ENCODE data around the gene SFXN3.

SFXN3 gene

GRCh38 chr10:101069441-101069840, 38.4 kb downstream of the SFXN3 start:
- DNase-seq (ENCODE audit: extremely low spot score), result no peak
- ChIA-PET CTCF (interaction anchor here (1.9 to 23.4 kb wide), 5 partner anchors 12 to 50 kb away, joined by 10 to 855 read pairs (median 21); partner anchors contain the start of genes PDZD7 and SFXN3), POLR2A (no interaction called here)
- no peak for TF ChIP-seq CTCF (IDR thresholded peaks at IDR 0.05; ENCODE audit: control extremely low read depth, extremely low read depth, low read depth, missing control alignments)

- TF ChIP-seq CTCF (IDR thresholded peaks at IDR 0.05; ENCODE audit: control extremely low read depth, extremely low read depth, low read depth, missing control alignments), result no peak
- CTCF ChIA-PET, result interaction anchor here (1.9 to 23.4 kb wide), 4 partner anchors 12 to 30 kb away, joined by 10 to 855 read pairs (median 36); partner anchors contain the start of genes PDZD7 and SFXN3
- POLR2A ChIA-PET, result no interaction called here
- DNase-seq (ENCODE audit: extremely low spot score), result no peak
These were observed 39.1 kb downstream of the SFXN3 start for GRCh38 chr10:101070098-101070497.

GRCh38 chr10:101071267-101071884, 40.3 kb downstream of the SFXN3 start:
- TF ChIP-seq CTCF (IDR thresholded peaks at IDR 0.05; ENCODE audit: control extremely low read depth, extremely low read depth, low read depth, missing control alignments), result no peak
- ChIA-PET CTCF (interaction anchor here (0.7 to 23.4 kb wide), 8 partner anchors 10 to 71 kb away, joined by 3 to 855 read pairs (median 4); partner anchors contain the start of genes PDZD7 and SFXN3), POLR2A (no interaction called here)
- no peak for DNase-seq (ENCODE audit: extremely low spot score)

- CTCF ChIA-PET, result interaction anchor here (0.7 to 23.4 kb wide), 8 partner anchors 10 to 70 kb away, joined by 3 to 855 read pairs (median 4); partner anchors contain the start of genes PDZD7 and SFXN3
- no peak for TF ChIP-seq CTCF (IDR thresholded peaks at IDR 0.05; ENCODE audit: control extremely low read depth, extremely low read depth, low read depth, missing control alignments)
- DNase-seq (ENCODE audit: extremely low spot score), result no peak
- POLR2A ChIA-PET, result no interaction called here
These were observed 40.9 kb downstream of the SFXN3 start for GRCh38 chr10:101071885-101072433.

- ChIA-PET POLR2A (no interaction called here), CTCF (no interaction called here)
These were observed 41.9 kb downstream of the SFXN3 start for GRCh38 chr10:101072923-101073322.

GRCh38 chr10:101073631-101074030, 42.6 kb downstream of the SFXN3 start:
- ChIA-PET CTCF (interaction anchor here (0.7 to 3.1 kb wide), 5 partner anchors 10 to 27 kb away, joined by 3 to 16 read pairs (median 4); no protein-coding TSS in a partner anchor), POLR2A (no interaction called here)
- DNase-seq (ENCODE audit: extremely low spot score), result no peak
- TF ChIP-seq CTCF (IDR thresholded peaks at IDR 0.05; ENCODE audit: control extremely low read depth, extremely low read depth, low read depth, missing control alignments), result no peak

More at GRCh38 chr10:101072923-101073322, 41.9 kb downstream of the SFXN3 start:
- DNase-seq (ENCODE audit: extremely low spot score), result no peak
- no peak for TF ChIP-seq CTCF (IDR thresholded peaks at IDR 0.05; ENCODE audit: control extremely low read depth, extremely low read depth, low read depth, missing control alignments)

Data from GM10248 (cell line).